ENCODE measurements around the gene MAPRE3. TPM values are rescaled to one million over a fixed set of nuclear protein-coding genes. Genes with fewer than 3 reads are reported as not detected.

MAPRE3 gene
- total and polyA plus RNA-seq, 7 experiments from 2014 or later: 1.8 to 6.0 (median 3.2) TPM

GRCh38 chr2:26948800-26949199 lies 21.6 kb upstream of the MAPRE3 start:
- no peaks in the 10 kb centered on the region for H3K36me3 ChIP-seq (ENCODE audit: control insufficient read depth in 2 of 3, insufficient read depth in 3 of 3, low read length in 3 of 3)
- no peak overlapping the region for H3K27ac ChIP-seq (ENCODE audit: low read depth, low read length)
- no peak overlapping the region for H3K4me3 Mint-ChIP-seq
- no peak overlapping the region for H3K4me3 ChIP-seq (ENCODE audit: low read length)
- H3K4me1 ChIP-seq (ENCODE audit: control insufficient read depth in 2 of 2, insufficient read depth in 2 of 2, low read length in 2 of 2): no peaks in the 10 kb centered on the region
- H3K36me3 Mint-ChIP-seq: no peaks in the 10 kb centered on the region
- CTCF ChIA-PET: interaction anchor here (1.7 kb wide), 1 partner anchor 13 kb away, joined by 7 read pairs; no protein-coding TSS in a partner anchor
- DNase-seq (no peak), ATAC-seq (no peak)
- H3K27ac Mint-ChIP-seq: no peak overlapping the region
- H3K9me3 ChIP-seq (ENCODE audit: control insufficient read depth in 2 of 3, low read length in 3 of 3): no peaks in the 10 kb centered on the region
- intact Hi-C loops (cut with micrococcal nuclease): no loop called here
- H3K9me3 Mint-ChIP-seq: no peaks in the 10 kb centered on the region
- no peaks in the 10 kb centered on the region for H3K4me1 Mint-ChIP-seq
- H3K27me3 ChIP-seq (ENCODE audit: control insufficient read depth in 2 of 2, insufficient read depth in 2 of 2, low read length in 2 of 2): no peaks in the 10 kb centered on the region
- H3K27me3 Mint-ChIP-seq: peaks cover 5 to 26% (median 7%) of the 10 kb centered on the region in 5 donors
- POLR2A ChIA-PET: no interaction called here

- Histone ChIP-seq H3K9me3 (ENCODE audit: control insufficient read depth in 2 of 3, low read length in 3 of 3) (no peaks in the 10 kb centered on the region), H3K4me3 (ENCODE audit: low read length) (no peak overlapping the region), H3K36me3 (ENCODE audit: control insufficient read depth in 2 of 3, insufficient read depth in 3 of 3, low read length in 3 of 3) (no peaks in the 10 kb centered on the region), H3K27me3 (ENCODE audit: control insufficient read depth in 2 of 2, insufficient read depth in 2 of 2, low read length in 2 of 2) (no peaks in the 10 kb centered on the region), H3K4me1 (ENCODE audit: control insufficient read depth in 2 of 2, insufficient read depth in 2 of 2, low read length in 2 of 2) (no peaks in the 10 kb centered on the region), H3K27ac (ENCODE audit: low read depth, low read length) (no peak overlapping the region)
- Mint-ChIP-seq H3K9me3 (no peaks in the 10 kb centered on the region), H3K4me3 (no peak overlapping the region), H3K36me3 (no peaks in the 10 kb centered on the region), H3K4me1 (no peaks in the 10 kb centered on the region), H3K27me3 (peaks cover 13 to 33% (median 17%) of the 10 kb centered on the region in 5 donors), H3K27ac (no peak overlapping the region)
- ChIA-PET CTCF (interaction anchor here (1.7 kb wide), 1 partner anchor 12 kb away, joined by 7 read pairs; no protein-coding TSS in a partner anchor), POLR2A (no interaction called here)
- DNase-seq (no peak), ATAC-seq (no peak)
- intact Hi-C loops (cut with micrococcal nuclease): no loop called here
Measured at GRCh38 chr2:26950246-26950645, 20.2 kb upstream of the MAPRE3 start.

GRCh38 chr2:26951236-26951635 lies 19.2 kb upstream of the MAPRE3 start:
- no peak overlapping the region for H3K4me3 ChIP-seq (ENCODE audit: low read length)
- H3K27ac ChIP-seq (ENCODE audit: low read depth, low read length): no peak overlapping the region
- H3K9me3 Mint-ChIP-seq: no peaks in the 10 kb centered on the region
- no peak overlapping the region for H3K4me3 Mint-ChIP-seq
- ChIA-PET CTCF (no interaction called here), POLR2A (no interaction called here)
- DNase-seq (no peak), ATAC-seq (no peak)
- H3K4me1 Mint-ChIP-seq: no peaks in the 10 kb centered on the region
- H3K36me3 Mint-ChIP-seq: no peaks in the 10 kb centered on the region
- no peaks in the 10 kb centered on the region for H3K36me3 ChIP-seq (ENCODE audit: control insufficient read depth in 2 of 3, insufficient read depth in 3 of 3, low read length in 3 of 3)
- H3K9me3 ChIP-seq (ENCODE audit: control insufficient read depth in 2 of 3, low read length in 3 of 3): no peaks in the 10 kb centered on the region
- intact Hi-C loops (cut with micrococcal nuclease): no loop called here
- H3K4me1 ChIP-seq (ENCODE audit: control insufficient read depth in 2 of 2, insufficient read depth in 2 of 2, low read length in 2 of 2): no peaks in the 10 kb centered on the region
- no peaks in the 10 kb centered on the region for H3K27me3 ChIP-seq (ENCODE audit: control insufficient read depth in 2 of 2, insufficient read depth in 2 of 2, low read length in 2 of 2)
- peaks cover 12 to 32% (median 19%) of the 10 kb centered on the region in 5 donors for H3K27me3 Mint-ChIP-seq
- no peak overlapping the region for H3K27ac Mint-ChIP-seq

DNA sequence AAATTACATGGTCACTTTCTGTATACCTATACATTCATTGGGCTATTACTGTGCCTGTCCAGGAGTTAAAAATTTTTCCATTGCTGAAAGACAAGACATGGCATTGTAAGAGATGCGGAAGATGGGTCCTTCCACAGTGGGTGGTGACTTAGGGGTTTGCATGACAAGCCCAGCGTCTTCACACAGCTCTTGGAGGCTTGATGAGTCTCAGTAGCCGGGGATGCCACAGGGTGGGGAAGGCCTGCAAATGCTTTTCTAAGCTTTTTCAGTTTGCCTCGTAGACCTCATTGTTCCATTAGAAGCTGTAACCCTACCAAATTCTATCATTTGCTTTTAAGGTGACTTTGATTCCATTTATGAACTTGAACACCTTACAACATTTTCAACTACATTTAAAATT lies 18.1 kb upstream of the MAPRE3 start:
- Mint-ChIP-seq H3K4me3 (no peak overlapping the region), H3K9me3 (no peaks in the 10 kb centered on the region), H3K27me3 (peaks cover 12 to 36% (median 26%) of the 10 kb centered on the region in 5 donors), H3K4me1 (no peaks in the 10 kb centered on the region), H3K36me3 (no peaks in the 10 kb centered on the region), H3K27ac (no peak overlapping the region)
- Histone ChIP-seq H3K4me1 (ENCODE audit: control insufficient read depth in 2 of 2, insufficient read depth in 2 of 2, low read length in 2 of 2) (no peaks in the 10 kb centered on the region), H3K36me3 (ENCODE audit: control insufficient read depth in 2 of 3, insufficient read depth in 3 of 3, low read length in 3 of 3) (no peaks in the 10 kb centered on the region), H3K27me3 (ENCODE audit: control insufficient read depth in 2 of 2, insufficient read depth in 2 of 2, low read length in 2 of 2) (no peaks in the 10 kb centered on the region), H3K9me3 (ENCODE audit: control insufficient read depth in 2 of 3, low read length in 3 of 3) (no peaks in the 10 kb centered on the region), H3K27ac (ENCODE audit: low read depth, low read length) (no peak overlapping the region), H3K4me3 (ENCODE audit: low read length) (no peak overlapping the region)
- DNase-seq (no peak), ATAC-seq (no peak)
- ChIA-PET CTCF (interaction anchor here (0.6 to 1.3 kb wide), 2 partner anchors 9 to 189 kb away, joined by 3 read pairs; no protein-coding TSS in a partner anchor), POLR2A (interaction anchor here (0.5 kb wide), 1 partner anchor 594 kb away, joined by 3 read pairs; no protein-coding TSS in a partner anchor)
- intact Hi-C loops (cut with micrococcal nuclease): no loop called here

GRCh38 chr2:26954135-26954534 lies 16.3 kb upstream of the MAPRE3 start:
- H3K4me3 Mint-ChIP-seq: no peak overlapping the region
- no peaks in the 10 kb centered on the region for H3K9me3 ChIP-seq (ENCODE audit: control insufficient read depth in 2 of 3, low read length in 3 of 3)
- DNase-seq: no peak
- POLR2A ChIA-PET: no interaction called here
- peaks cover 16 to 48% (median 22%) of the 10 kb centered on the region in 5 donors for H3K27me3 Mint-ChIP-seq
- H3K27me3 ChIP-seq (ENCODE audit: control insufficient read depth in 2 of 2, insufficient read depth in 2 of 2, low read length in 2 of 2): no peaks in the 10 kb centered on the region
- CTCF ChIA-PET: no interaction called here
- no peaks in the 10 kb centered on the region for H3K9me3 Mint-ChIP-seq
- no peak overlapping the region for H3K27ac ChIP-seq (ENCODE audit: low read depth, low read length)
- no peaks in the 10 kb centered on the region for H3K36me3 Mint-ChIP-seq
- no peaks in the 10 kb centered on the region for H3K4me1 ChIP-seq (ENCODE audit: control insufficient read depth in 2 of 2, insufficient read depth in 2 of 2, low read length in 2 of 2)
- no peak overlapping the region for H3K4me3 ChIP-seq (ENCODE audit: low read length)
- ATAC-seq: no peak
- no peaks in the 10 kb centered on the region for H3K4me1 Mint-ChIP-seq
- H3K36me3 ChIP-seq (ENCODE audit: control insufficient read depth in 2 of 3, insufficient read depth in 3 of 3, low read length in 3 of 3): no peaks in the 10 kb centered on the region
- intact Hi-C loops (cut with micrococcal nuclease): no loop called here
- H3K27ac Mint-ChIP-seq: no peak overlapping the region

DNA sequence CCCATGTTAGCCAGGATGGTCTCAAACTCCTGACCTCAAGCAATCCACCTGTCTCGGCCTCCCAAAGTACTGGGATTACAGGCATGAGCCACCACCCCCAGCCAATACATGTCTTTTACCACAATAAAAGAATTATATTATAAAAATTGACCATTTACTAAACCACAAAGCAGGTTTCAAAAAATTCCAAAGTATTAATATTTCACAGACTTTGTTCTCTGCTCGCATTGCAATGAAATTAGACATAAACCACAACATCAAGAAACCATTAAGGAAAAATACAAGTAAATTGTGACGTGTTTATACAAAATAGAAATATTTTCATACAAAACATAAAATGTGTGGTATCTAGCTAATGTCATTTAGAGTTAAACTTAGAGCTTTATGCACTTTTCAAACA lies 13.4 kb upstream of the MAPRE3 start:
- DNase-seq: no peak
- no peak overlapping the region for H3K4me3 ChIP-seq (ENCODE audit: low read length)
- H3K36me3 ChIP-seq (ENCODE audit: control insufficient read depth in 2 of 3, insufficient read depth in 3 of 3, low read length in 3 of 3): no peaks in the 10 kb centered on the region
- Mint-ChIP-seq H3K27me3 (peaks cover 16 to 62% (median 34%) of the 10 kb centered on the region in 5 donors), H3K36me3 (no peaks in the 10 kb centered on the region), H3K4me1 (peaks cover 0 to 8% (median 0%) of the 10 kb centered on the region in 7 donors), H3K9me3 (no peaks in the 10 kb centered on the region), H3K4me3 (no peak overlapping the region), H3K27ac (no peak overlapping the region)
- ATAC-seq: no peak
- CTCF ChIA-PET: interaction anchor here (0.6 to 1.0 kb wide), 3 partner anchors 60 to 1050 kb away, joined by 3 to 4 read pairs (median 3); no protein-coding TSS in a partner anchor
- H3K27ac ChIP-seq (ENCODE audit: low read depth, low read length): no peak overlapping the region
- intact Hi-C loops (cut with micrococcal nuclease): no loop called here
- POLR2A ChIA-PET: no interaction called here
- no peaks in the 10 kb centered on the region for H3K4me1 ChIP-seq (ENCODE audit: control insufficient read depth in 2 of 2, insufficient read depth in 2 of 2, low read length in 2 of 2)
- H3K9me3 ChIP-seq (ENCODE audit: control insufficient read depth in 2 of 3, low read length in 3 of 3): no peaks in the 10 kb centered on the region
- H3K27me3 ChIP-seq (ENCODE audit: control insufficient read depth in 2 of 2, insufficient read depth in 2 of 2, low read length in 2 of 2): no peaks in the 10 kb centered on the region

DNA sequence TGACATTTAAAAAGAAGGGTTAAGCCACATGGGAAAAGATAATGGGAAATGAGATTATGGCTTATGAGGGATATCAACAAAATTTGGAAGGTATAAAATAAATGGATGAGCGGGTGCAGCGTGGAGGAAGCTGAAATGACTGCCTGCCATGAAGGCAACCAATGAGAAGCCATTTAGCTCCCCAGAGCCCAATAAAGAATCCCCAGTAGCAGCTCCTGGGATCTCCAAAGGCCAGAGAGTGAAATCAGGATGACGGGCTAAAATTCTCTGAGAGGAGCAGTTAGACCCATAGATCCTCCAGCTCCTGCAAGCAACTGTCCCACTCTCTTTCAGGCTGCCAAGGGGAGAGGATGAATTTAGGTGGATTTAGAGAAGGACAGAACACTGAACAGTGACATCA lies 12.9 kb upstream of the MAPRE3 start:
- no peak overlapping the region for H3K4me3 Mint-ChIP-seq
- Histone ChIP-seq H3K27me3 (ENCODE audit: control insufficient read depth in 2 of 2, insufficient read depth in 2 of 2, low read length in 2 of 2) (no peaks in the 10 kb centered on the region), H3K4me3 (ENCODE audit: low read length) (no peak overlapping the region), H3K9me3 (ENCODE audit: control insufficient read depth in 2 of 3, low read length in 3 of 3) (no peaks in the 10 kb centered on the region), H3K36me3 (ENCODE audit: control insufficient read depth in 2 of 3, insufficient read depth in 3 of 3, low read length in 3 of 3) (no peaks in the 10 kb centered on the region), H3K27ac (ENCODE audit: low read depth, low read length) (no peak overlapping the region), H3K4me1 (ENCODE audit: control insufficient read depth in 2 of 2, insufficient read depth in 2 of 2, low read length in 2 of 2) (no peaks in the 10 kb centered on the region)
- POLR2A ChIA-PET: no interaction called here
- CTCF ChIA-PET: interaction anchor here (0.6 to 1.0 kb wide), 3 partner anchors 59 to 1049 kb away, joined by 3 to 4 read pairs (median 3); no protein-coding TSS in a partner anchor
- DNase-seq: no peak
- intact Hi-C loops (cut with micrococcal nuclease): no loop called here
- H3K27me3 Mint-ChIP-seq: peaks cover 16 to 59% (median 34%) of the 10 kb centered on the region in 5 donors
- H3K4me1 Mint-ChIP-seq: peaks cover 0 to 8% (median 0%) of the 10 kb centered on the region in 7 donors
- no peaks in the 10 kb centered on the region for H3K9me3 Mint-ChIP-seq
- no peaks in the 10 kb centered on the region for H3K36me3 Mint-ChIP-seq
- no peak for ATAC-seq
- H3K27ac Mint-ChIP-seq: no peak overlapping the region

Measured in naive thymus-derived CD4-positive, alpha-beta T cell (primary cell).